ENCODE measurements around the gene ABCA10. TPM values are rescaled to one million over a fixed set of nuclear protein-coding genes. Genes with fewer than 3 reads are reported as not detected.

ABCA10 gene
- total RNA-seq, 1 donor from 2014 or later, result 0.23 TPM

Other genes starting within 250 kb of the ABCA10 start
- gene ABCA9, start 167.9 kb downstream of the ABCA10 start, total RNA-seq, result not detected in 2 replicates
- not detected in 2 replicates for gene ABCA6, start 86.9 kb downstream of the ABCA10 start, total RNA-seq
- gene ABCA5, start 98.3 kb upstream of the ABCA10 start, total RNA-seq, result 11.4 TPM in 2 replicates
- gene MAP2K6, start 185.9 kb upstream of the ABCA10 start, total RNA-seq, result 3.1 and 3.6 TPM in 2 replicates